Prostate gland (tissue), 2 donors: Measurements from ENCODE around the gene DPEP3.
A peak's percentile ranks its signal among the peaks of the same experiment; 100 is the strongest.

Source experiments
- POLR2A ChIP-seq: fragments of 450-650 bp; IDR thresholded peaks from one replicate; pipeline ENCODE4 v1.6.1; 2016; ENCODE audit warnings: antibody characterized with exemption, mild to moderate bottlenecking
- TF ChIP-seq, protein P1 (sequence below), 4 experiments: fragments of 200-600 bp in 2 of 4; fragments of 450-650 bp in 2 of 4; sonication (generic) in 2 of 4; IDR thresholded peaks; 1 replicate in 3 of 4; 2 replicates in 1 of 4; pipeline ENCODE4 v1.5.1; 2016 to 2019; ENCODE audit warnings: antibody characterized with exemption in 4 of 4, mild to moderate bottlenecking in 2 of 4, moderate library complexity in 2 of 4

DNA sequence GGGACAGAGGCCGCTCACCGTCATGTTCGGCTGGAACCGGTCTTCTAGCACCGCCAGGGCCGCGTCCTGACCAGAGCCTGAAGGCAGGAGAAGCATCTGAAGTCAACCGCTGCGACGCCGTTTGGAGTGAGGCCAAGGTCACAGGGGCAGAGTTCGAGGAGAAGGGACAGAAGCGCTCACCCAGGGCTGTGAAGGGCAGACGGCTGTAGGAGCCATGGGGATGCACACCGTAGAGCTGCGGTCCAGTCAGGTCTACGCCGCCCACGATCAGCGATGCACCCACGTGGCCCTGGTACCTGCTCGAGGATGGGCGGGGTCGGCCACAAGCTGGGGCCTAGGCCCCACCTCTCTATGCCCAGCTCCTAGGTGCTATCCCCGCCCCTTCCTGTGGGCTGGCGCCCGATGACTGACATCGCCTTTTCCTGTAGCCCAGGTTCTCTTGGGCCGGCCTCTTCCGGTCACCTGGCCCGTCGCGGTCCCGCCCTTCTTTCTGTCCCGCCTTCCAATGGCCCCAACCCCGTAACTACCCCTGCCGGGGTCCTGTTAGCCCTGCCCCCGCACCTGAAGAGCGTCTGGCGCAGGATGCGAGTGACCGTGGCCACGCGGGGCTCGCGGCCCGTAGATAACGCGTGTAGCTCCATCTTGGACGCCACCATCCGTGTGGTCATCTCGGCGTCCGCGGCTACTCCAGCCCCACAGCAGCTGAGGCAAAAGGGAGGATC, 44.7 kb downstream of the DPEP3 start:
- TF ChIP-seq, protein P1, sequence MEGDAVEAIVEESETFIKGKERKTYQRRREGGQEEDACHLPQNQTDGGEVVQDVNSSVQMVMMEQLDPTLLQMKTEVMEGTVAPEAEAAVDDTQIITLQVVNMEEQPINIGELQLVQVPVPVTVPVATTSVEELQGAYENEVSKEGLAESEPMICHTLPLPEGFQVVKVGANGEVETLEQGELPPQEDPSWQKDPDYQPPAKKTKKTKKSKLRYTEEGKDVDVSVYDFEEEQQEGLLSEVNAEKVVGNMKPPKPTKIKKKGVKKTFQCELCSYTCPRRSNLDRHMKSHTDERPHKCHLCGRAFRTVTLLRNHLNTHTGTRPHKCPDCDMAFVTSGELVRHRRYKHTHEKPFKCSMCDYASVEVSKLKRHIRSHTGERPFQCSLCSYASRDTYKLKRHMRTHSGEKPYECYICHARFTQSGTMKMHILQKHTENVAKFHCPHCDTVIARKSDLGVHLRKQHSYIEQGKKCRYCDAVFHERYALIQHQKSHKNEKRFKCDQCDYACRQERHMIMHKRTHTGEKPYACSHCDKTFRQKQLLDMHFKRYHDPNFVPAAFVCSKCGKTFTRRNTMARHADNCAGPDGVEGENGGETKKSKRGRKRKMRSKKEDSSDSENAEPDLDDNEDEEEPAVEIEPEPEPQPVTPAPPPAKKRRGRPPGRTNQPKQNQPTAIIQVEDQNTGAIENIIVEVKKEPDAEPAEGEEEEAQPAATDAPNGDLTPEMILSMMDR (IDR thresholded peaks at IDR 0.05), result peak in 2 of 4 experiments; percentile 41 to 50
- TF ChIP-seq POLR2A, result peak; percentile 85
